Amniotic stem cell (primary cell): ENCODE results near the gene IKBKE.

Source experiments
- DNase-seq: peaks from one replicate; lab custom pipeline; 2025; lab: John Stamatoyannopoulos, UW

Gene IKBKE

DNA sequence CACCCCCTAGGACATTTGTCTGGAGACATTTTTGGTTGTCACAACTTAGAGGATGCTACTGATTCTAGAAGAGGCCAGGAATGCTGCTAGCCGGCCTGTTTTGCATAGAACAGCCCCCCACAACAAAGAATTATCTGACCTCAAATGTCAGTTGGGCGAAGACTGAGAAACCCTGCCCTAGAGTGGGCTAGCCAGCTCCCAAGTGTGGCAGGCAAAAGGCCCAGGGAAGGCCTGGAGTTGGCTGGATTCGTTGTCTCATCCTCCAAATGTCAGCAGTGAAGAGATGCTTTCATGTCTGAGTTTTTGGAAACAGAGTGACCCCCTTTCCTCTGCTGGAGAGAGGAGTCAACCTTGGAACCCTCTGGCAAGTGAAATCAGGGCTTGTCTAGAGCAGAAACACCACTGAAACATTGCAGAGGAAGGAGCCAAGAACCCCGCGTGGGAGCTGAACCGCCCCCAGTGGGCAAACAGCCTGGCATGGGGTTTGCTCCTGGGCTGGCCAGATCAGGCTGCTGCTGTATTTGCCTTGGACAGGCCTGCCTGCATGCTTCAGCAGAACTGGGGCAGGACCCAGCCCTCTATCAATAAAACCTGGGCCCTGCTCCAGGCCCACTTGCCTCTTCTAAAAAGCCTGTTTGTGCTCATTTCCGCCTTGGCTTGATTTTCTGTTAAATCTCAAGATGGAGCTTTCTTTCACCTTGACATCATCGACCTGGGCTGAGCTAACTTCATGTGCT, 69.9 kb downstream of the IKBKE start:
- DNase-seq, result no peak

DNA sequence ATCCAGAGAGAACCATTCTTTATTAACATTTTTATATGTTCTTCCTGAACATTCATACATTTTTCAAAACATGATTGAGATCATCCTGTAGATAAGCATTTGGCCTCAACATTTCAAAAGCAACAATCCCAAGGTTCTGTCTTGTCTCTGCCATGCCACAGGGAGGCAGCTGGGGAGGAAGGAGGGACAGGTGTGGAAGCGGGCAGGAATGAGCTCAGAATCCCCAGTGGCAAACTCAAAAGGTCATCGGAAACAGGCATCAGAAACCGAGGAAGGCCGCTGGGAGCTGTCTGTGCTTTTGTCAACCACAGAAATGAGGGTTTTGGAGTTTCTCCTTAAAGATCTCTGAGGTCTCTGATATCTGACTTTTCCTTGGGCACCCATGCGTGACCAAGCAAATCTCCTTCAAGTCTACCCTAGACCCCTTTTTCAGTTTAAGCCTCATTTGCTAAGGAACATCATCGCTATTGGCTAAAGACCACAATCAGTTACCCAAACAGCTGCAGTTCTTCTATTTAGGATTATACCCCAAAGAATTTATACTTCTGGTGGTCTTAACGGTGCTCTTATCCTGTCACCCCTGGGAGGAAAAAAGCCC, 71.1 kb downstream of the IKBKE start:
- DNase-seq, result no peak

DNA sequence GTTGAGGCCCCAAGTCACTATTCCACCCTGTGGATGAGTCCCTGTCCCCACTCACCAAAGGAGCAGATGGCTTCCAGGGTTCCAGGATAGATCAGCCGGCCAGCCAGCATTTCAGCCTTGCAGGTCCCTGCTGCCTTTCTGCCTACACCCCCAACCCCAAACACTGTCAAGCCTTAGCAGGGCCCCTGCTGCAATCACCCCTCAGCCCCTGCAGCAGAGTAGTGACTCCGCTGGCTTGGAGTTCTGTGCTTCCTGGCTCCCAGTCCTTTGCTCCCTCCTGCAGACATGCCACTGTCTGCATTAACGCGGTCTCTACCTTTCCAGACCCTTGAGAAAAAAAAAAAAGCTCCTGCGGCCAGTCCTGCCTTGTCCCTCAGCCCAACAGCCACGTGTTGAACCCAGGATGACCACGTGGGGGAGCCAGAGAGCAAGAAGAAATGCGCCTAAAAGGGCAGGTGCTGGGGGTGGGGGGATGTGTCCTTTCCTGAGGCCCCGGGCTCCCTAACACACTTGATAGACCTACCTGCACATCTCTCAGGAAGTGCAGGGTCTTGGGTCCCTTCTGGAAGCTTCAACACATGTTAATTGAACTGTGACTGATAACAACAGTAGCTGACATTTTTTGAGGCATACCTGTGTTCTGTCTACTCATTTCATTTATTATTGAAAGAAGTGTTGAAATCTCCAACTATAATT, 74.4 kb downstream of the IKBKE start:
- no peak for DNase-seq

DNA sequence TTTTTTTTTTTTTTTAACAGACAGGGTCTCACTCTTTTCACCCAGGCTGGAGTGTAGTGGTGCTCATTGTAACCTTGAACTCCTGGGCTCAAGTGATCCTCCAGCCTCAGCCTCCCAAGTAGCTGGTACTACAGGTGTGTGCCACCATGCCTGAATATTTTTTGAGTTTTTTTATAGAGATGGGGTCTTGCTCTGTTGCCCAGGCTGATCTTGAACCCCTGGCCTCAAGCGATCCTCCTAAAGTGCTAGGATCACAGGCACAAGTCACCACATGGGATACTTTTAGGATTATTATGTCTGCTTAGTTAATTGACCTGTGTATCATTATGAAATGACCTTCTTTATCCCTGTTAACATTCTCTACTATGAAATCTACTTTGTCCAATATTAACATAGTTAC, 75.1 kb downstream of the IKBKE start:
- DNase-seq, result no peak
